SK-N-SH (cell line): ENCODE measurements around the gene CBFA2T2.

ENCODE experiments used
- EP300 ChIP-seq, 2 experiments: IDR thresholded peaks; 2 replicates each; pipeline versions ENCODE4 v1.4.0 to v1.6.1; 2012; ENCODE audit warnings: borderline replicate concordance in 1 of 2, low read depth in 1 of 2, low read length in 1 of 2
- NRF1 ChIP-seq: IDR thresholded peaks from 2 replicates; pipeline ENCODE4 v1.6.1; 2012; ENCODE audit warnings: low read depth, mild to moderate bottlenecking, low read length
- PBX3 ChIP-seq: IDR thresholded peaks from 2 replicates; pipeline ENCODE4; 2012
- POLR2AphosphoS5 ChIP-seq: IDR thresholded peaks from 2 replicates; pipeline ENCODE4 v1.6.1; 2012; ENCODE audit warnings: low read depth, low read length
- REST ChIP-seq: IDR thresholded peaks from 2 replicates; pipeline ENCODE4 v1.6.1; 2012; ENCODE audit warnings: mild to moderate bottlenecking, low read depth, low read length, moderate library complexity
- SMC3 ChIP-seq: IDR thresholded peaks from 2 replicates; pipeline ENCODE4 v1.6.1; 2012; ENCODE audit warnings: low read depth, low read length, improper control_type of control experiment
- TAF1 ChIP-seq: IDR thresholded peaks from 2 replicates; pipeline ENCODE4 v1.6.1; 2012; ENCODE audit warnings: low read depth, mild to moderate bottlenecking, low read length, moderate library complexity, borderline replicate concordance
- TF ChIP-seq, protein P1 (sequence below): fragments of 200-600 bp; sonication (generic); IDR thresholded peaks from 2 replicates; pipeline ENCODE4 v1.6.1; 2017; ENCODE audit warnings: antibody characterized with exemption, mild to moderate bottlenecking, moderate library complexity

DNA sequence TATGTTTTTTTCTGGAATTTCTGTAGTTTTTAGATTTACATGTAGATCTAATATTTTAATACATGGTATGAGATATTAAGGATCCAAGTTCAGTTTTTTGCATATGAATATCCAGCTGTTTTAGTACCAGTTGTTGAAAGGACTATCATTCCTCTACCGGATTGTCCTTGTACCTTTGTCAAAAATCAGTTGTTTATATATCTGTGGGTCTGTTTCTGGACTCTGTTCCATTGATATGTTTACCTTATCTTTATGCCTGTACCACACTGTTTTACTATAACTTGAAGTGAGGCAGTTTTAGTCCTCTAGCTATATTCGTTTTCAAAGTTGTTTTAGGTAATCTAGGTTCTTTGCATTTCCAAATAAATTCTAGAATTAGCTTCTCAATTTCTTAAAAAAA lies 47.7 kb downstream of the CBFA2T2 start:
- TF ChIP-seq SMC3 (no peak), REST (no peak), TAF1 (no peak), NRF1 (no peak), POLR2AphosphoS5 (no peak), EP300 (IDR thresholded peaks at IDR 0.05; ENCODE audit: borderline replicate concordance in 1 of 2, low read depth in 1 of 2, low read length in 1 of 2) (no peak), PBX3 (no peak)
- TF ChIP-seq, protein P1, sequence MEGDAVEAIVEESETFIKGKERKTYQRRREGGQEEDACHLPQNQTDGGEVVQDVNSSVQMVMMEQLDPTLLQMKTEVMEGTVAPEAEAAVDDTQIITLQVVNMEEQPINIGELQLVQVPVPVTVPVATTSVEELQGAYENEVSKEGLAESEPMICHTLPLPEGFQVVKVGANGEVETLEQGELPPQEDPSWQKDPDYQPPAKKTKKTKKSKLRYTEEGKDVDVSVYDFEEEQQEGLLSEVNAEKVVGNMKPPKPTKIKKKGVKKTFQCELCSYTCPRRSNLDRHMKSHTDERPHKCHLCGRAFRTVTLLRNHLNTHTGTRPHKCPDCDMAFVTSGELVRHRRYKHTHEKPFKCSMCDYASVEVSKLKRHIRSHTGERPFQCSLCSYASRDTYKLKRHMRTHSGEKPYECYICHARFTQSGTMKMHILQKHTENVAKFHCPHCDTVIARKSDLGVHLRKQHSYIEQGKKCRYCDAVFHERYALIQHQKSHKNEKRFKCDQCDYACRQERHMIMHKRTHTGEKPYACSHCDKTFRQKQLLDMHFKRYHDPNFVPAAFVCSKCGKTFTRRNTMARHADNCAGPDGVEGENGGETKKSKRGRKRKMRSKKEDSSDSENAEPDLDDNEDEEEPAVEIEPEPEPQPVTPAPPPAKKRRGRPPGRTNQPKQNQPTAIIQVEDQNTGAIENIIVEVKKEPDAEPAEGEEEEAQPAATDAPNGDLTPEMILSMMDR, result no peak
